ENCODE measurements around the gene RPS26. TPM values are rescaled to one million over a fixed set of nuclear protein-coding genes. Genes with fewer than 3 reads are reported as not detected.

The RPS26 gene
- total and polyA plus RNA-seq, 2 of the 13 experiments (the other 11 are each of a cell fraction or from before 2014, with no cell fraction given) = 150 to 421 TPM

DNA sequence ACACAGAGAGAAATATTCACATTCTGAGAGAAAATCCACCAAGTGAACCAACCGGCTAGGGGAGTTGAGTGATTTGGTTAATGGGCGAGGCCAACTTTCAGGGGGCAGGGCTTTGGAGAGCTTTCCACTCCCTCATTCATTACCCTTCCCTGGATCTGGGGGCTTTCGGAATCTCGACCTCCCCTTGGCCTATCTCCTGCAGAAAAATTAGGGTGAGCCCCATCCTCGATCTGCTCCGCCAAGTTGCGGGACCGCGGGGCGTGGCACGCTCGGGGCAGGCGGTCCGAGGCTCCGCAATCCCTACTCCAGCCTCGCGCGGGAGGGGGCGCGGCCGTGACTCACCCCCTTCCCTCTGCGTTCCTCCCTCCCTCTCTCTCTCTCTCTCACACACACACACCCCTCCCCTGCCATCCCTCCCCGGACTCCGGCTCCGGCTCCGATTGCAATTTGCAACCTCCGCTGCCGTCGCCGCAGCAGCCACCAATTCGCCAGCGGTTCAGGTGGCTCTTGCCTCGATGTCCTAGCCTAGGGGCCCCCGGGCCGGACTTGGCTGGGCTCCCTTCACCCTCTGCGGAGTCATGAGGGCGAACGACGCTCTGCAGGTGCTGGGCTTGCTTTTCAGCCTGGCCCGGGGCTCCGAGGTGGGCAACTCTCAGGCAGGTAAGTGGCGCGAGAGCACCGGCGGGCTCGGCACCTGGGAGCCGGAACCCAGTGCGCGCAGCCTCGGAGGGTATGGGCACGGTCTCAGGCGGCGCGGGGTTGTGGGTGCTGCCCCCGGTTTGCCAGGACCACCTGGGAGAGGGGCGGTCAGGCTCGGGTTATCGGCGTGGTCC, 38.2 kb downstream of the RPS26 start, which contains the start of gene ERBB3 (continued):
- TF ChIP-seq FOXC1 (CRISPR knock-in tag; IDR thresholded peaks at IDR 0.05; ENCODE audit: borderline replicate concordance) (no peak), ZNF451 (CRISPR knock-in tag; IDR thresholded peaks at IDR 0.05) (peak; percentile 56; the same call in 1 of the 2 replicates), PAX8 (CRISPR knock-in tag; IDR thresholded peaks at IDR 0.05; ENCODE audit: borderline replicate concordance) (no peak), CENPT (CRISPR knock-in tag; IDR thresholded peaks at IDR 0.05; ENCODE audit: low read depth) (no peak), ZNF558 (CRISPR knock-in tag; IDR thresholded peaks at IDR 0.05; ENCODE audit: borderline replicate concordance) (no peak), JDP2 (CRISPR knock-in tag; IDR thresholded peaks at IDR 0.05; ENCODE audit: borderline replicate concordance) (peak; percentile 21; the same call in 1 of the 2 replicates), ZNF430 (CRISPR knock-in tag; IDR thresholded peaks at IDR 0.05) (peak; percentile 90; the same call in 1 of the 2 replicates), ATF7-NPFF (CRISPR knock-in tag; IDR thresholded peaks at IDR 0.05; ENCODE audit: low read depth) (peak; percentile 25; the same call in 1 of the 2 replicates), HES4 (CRISPR knock-in tag; IDR thresholded peaks at IDR 0.05; ENCODE audit: borderline replicate concordance) (peak; percentile 69; the same call in 1 of the 2 replicates), ZNF292 (CRISPR knock-in tag; IDR thresholded peaks at IDR 0.05; ENCODE audit: borderline replicate concordance, low read depth) (peak; percentile 55; the same call in 1 of the 2 replicates), HOXA3 (CRISPR knock-in tag; IDR thresholded peaks at IDR 0.05) (peak; percentile 77), ZNF230 (CRISPR knock-in tag; IDR thresholded peaks at IDR 0.05) (no peak), CEBPG (CRISPR knock-in tag; IDR thresholded peaks at IDR 0.05) (peak; percentile 50), KDM4B (CRISPR knock-in tag; IDR thresholded peaks at IDR 0.05) (no peak), KLF15 (CRISPR knock-in tag; IDR thresholded peaks at IDR 0.05; ENCODE audit: borderline replicate concordance) (no peak), ZNF510 (CRISPR knock-in tag; IDR thresholded peaks at IDR 0.05; ENCODE audit: low read depth) (peak; percentile 27; the same call in 1 of the 2 replicates), NFE2 (CRISPR knock-in tag; IDR thresholded peaks at IDR 0.05) (no peak), FIP1L1 (IDR thresholded peaks at IDR 0.05; ENCODE audit: borderline replicate concordance, insufficient read depth, low read depth, low read length) (0 out of 2 replicates have a peak, but pooled peaks have one; percentile 18), FOSL1 (CRISPR knock-in tag; IDR thresholded peaks at IDR 0.05; ENCODE audit: borderline replicate concordance) (peak; percentile 87)
- TF ChIP-seq, protein P1, sequence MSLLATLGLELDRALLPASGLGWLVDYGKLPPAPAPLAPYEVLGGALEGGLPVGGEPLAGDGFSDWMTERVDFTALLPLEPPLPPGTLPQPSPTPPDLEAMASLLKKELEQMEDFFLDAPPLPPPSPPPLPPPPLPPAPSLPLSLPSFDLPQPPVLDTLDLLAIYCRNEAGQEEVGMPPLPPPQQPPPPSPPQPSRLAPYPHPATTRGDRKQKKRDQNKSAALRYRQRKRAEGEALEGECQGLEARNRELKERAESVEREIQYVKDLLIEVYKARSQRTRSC (CRISPR knock-in tag; IDR thresholded peaks at IDR 0.05; ENCODE audit: low read depth) = no peak
- TF ChIP-seq, protein P2, sequence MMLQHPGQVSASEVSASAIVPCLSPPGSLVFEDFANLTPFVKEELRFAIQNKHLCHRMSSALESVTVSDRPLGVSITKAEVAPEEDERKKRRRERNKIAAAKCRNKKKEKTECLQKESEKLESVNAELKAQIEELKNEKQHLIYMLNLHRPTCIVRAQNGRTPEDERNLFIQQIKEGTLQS (CRISPR knock-in tag; IDR thresholded peaks at IDR 0.05) = peak; percentile 83; the same call in 1 of the 2 replicates
- TF ChIP-seq, protein P3, sequence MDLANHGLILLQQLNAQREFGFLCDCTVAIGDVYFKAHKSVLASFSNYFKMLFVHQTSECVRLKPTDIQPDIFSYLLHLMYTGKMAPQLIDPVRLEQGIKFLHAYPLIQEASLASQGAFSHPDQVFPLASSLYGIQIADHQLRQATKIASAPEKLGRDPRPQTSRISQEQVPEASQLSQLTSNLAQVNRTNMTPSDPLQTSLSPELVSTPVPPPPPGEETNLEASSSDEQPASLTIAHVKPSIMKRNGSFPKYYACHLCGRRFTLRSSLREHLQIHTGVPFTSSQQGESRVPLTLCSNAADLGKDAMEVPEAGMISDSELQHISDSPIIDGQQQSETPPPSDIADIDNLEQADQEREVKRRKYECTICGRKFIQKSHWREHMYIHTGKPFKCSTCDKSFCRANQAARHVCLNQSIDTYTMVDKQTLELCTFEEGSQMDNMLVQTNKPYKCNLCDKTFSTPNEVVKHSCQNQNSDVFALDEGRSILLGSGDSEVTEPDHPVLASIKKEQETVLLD (CRISPR knock-in tag; IDR thresholded peaks at IDR 0.05; ENCODE audit: low read depth) = peak; percentile 75
- TF ChIP-seq, protein P4, sequence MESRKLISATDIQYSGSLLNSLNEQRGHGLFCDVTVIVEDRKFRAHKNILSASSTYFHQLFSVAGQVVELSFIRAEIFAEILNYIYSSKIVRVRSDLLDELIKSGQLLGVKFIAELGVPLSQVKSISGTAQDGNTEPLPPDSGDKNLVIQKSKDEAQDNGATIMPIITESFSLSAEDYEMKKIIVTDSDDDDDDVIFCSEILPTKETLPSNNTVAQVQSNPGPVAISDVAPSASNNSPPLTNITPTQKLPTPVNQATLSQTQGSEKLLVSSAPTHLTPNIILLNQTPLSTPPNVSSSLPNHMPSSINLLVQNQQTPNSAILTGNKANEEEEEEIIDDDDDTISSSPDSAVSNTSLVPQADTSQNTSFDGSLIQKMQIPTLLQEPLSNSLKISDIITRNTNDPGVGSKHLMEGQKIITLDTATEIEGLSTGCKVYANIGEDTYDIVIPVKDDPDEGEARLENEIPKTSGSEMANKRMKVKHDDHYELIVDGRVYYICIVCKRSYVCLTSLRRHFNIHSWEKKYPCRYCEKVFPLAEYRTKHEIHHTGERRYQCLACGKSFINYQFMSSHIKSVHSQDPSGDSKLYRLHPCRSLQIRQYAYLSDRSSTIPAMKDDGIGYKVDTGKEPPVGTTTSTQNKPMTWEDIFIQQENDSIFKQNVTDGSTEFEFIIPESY (CRISPR knock-in tag; IDR thresholded peaks at IDR 0.05) = no peak; the same call in 1 of the 2 replicates
- TF ChIP-seq, protein P5, sequence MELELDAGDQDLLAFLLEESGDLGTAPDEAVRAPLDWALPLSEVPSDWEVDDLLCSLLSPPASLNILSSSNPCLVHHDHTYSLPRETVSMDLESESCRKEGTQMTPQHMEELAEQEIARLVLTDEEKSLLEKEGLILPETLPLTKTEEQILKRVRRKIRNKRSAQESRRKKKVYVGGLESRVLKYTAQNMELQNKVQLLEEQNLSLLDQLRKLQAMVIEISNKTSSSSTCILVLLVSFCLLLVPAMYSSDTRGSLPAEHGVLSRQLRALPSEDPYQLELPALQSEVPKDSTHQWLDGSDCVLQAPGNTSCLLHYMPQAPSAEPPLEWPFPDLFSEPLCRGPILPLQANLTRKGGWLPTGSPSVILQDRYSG (CRISPR knock-in tag; IDR thresholded peaks at IDR 0.05) = no peak; the same call in 1 of the 2 replicates
